GM21786 (cell line): Measurements from ENCODE around the gene CNPPD1.

ENCODE experiments used
- ATAC-seq: cut with Tn5 transposase; IDR thresholded peaks from one replicate; pipeline ENCODE4 v1.9.1; 2021; ENCODE audit not compliant: unreplicated experiment

The CNPPD1 gene

DNA sequence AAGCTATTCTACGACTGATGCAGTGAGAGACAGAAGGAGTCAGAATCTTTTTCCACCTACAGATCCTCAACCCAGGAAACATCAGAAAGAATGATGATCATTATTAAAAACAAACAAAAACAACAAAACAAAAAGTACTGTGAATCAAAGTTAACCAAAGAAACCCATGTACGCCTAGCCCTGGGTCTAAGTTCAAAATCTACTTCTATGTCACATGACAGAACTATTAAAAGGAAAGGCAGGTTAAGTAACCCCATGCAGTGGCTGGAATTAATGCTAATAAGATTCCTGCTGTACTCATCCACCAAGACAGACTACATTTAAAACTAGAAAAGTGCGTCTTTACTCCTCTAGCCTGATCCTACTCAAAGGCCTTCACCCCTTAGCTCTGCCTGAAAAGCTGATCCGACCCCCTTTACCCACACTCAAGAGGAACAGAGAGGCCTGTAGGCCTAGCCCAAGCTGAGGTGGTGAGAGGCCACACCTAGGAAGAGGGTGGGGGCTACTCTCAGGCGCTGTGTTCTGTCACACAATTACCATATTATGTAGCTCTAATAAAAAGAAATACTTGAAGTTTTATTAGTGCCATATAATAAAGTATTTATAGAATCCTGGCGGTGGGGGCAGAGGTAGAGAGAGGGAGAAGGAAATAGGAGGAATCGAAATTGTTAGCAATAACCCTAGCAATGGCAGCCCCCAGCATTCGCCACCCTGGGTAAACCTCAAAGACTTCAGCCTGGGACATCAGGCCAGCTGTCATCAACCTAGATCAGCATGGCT lies 53.2 kb downstream of the CNPPD1 start:
- ATAC-seq, result no peak

- ATAC-seq, result no peak
These were observed 54.3 kb downstream of the CNPPD1 start for GRCh38 chr2:219122202-219122980.
